ENCODE results near the gene ITPK1.

DNA sequence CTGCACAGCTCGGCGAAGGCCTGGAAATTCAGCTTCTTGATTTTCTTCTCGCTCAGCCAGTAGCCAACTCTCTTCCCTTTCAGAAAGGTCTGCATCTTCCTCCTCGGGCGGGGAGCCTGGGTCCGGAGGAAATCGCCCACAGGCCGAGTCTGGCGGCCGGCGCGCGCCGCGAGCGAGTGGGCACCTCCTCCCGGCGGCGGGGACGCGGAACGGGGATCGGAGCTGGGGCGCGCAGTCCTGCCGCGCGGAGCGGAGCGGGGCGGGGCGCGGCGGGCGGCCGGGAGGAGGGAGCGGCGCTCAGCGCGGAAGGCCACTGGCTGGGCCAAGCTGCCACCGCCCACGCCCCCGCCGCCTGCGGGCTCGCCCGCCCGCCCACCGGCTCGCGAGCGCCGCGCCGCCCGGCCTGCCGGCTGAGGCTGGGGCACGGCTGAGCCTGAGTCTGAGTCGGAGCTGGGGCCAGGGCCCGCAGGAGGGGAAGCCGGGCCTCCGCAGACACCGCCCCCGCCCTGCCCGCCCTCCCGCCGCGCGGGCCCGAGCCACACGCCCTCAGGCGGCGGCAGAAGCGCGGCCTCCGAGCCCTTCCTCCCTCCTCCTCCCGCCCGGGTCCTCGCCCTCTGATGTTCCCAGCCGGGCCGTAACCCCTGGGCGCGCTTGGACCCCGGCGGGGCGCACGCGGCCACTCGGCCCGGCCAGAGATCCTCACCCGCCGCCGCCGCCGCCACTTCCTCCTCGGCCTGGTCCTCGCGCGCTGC lies 480 bp downstream of the ITPK1 start:
- TF ChIP-seq, protein P1, sequence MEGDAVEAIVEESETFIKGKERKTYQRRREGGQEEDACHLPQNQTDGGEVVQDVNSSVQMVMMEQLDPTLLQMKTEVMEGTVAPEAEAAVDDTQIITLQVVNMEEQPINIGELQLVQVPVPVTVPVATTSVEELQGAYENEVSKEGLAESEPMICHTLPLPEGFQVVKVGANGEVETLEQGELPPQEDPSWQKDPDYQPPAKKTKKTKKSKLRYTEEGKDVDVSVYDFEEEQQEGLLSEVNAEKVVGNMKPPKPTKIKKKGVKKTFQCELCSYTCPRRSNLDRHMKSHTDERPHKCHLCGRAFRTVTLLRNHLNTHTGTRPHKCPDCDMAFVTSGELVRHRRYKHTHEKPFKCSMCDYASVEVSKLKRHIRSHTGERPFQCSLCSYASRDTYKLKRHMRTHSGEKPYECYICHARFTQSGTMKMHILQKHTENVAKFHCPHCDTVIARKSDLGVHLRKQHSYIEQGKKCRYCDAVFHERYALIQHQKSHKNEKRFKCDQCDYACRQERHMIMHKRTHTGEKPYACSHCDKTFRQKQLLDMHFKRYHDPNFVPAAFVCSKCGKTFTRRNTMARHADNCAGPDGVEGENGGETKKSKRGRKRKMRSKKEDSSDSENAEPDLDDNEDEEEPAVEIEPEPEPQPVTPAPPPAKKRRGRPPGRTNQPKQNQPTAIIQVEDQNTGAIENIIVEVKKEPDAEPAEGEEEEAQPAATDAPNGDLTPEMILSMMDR (conservative IDR thresholded peaks at IDR 0.05; ENCODE audit: low read depth, low read length) = no peak
- no peak for TF ChIP-seq EZH2 (IDR thresholded peaks at IDR 0.05; ENCODE audit: borderline replicate concordance, low read depth, low read length, poor library complexity, severe bottlenecking)

Measured in A673 (cell line).